AG09319 (cell line): Measurements from ENCODE around the gene CAMTA1.
"Not testable (repeated sequence)": the region's sequence is repeated elsewhere in the genome, so short reads cannot be mapped to it uniquely, and the experiment has no call there.

Source experiments
- DNase-seq: peaks from one replicate; pipeline ENCODE4 v3.0.0-alpha.2; 2010; ENCODE audit warnings: low read depth; ENCODE audit errors: extremely low read depth
- TF ChIP-seq, protein P1 (sequence below): IDR thresholded peaks from 2 replicates; pipeline ENCODE4 v1.5.1; 2011; ENCODE audit warnings: low read depth, mild to moderate bottlenecking, inconsistent platforms, low read length, moderate library complexity

Gene CAMTA1

GRCh38 chr1:7686301-7686850 lies 901.1 kb downstream of the CAMTA1 start:
- TF ChIP-seq, protein P1, sequence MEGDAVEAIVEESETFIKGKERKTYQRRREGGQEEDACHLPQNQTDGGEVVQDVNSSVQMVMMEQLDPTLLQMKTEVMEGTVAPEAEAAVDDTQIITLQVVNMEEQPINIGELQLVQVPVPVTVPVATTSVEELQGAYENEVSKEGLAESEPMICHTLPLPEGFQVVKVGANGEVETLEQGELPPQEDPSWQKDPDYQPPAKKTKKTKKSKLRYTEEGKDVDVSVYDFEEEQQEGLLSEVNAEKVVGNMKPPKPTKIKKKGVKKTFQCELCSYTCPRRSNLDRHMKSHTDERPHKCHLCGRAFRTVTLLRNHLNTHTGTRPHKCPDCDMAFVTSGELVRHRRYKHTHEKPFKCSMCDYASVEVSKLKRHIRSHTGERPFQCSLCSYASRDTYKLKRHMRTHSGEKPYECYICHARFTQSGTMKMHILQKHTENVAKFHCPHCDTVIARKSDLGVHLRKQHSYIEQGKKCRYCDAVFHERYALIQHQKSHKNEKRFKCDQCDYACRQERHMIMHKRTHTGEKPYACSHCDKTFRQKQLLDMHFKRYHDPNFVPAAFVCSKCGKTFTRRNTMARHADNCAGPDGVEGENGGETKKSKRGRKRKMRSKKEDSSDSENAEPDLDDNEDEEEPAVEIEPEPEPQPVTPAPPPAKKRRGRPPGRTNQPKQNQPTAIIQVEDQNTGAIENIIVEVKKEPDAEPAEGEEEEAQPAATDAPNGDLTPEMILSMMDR: no peak

DNA sequence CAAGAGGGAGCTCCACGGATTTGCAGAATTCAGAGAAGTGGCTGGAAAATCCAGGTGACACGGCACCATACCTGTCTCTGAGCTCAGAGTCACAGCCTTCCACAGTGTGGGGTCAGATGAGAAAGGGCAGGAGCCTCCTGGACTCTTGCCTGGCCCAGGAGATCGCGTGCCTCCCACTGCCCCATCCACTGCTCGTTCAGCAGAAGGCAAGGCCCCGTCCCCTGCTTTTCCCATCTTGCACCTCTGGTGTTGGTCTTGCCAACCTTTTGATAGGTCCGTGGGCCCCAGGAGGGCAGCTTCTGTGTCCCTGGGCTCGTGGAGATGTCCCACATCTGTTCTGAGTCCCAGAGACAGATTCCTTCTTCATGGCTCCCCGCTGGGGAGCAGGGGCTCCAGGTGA lies 902.2 kb downstream of the CAMTA1 start:
- no peak for DNase-seq
- TF ChIP-seq, protein P1: no peak

More at GRCh38 chr1:7686301-7686850, 901.1 kb downstream of the CAMTA1 start:
- DNase-seq: no peak

DNA sequence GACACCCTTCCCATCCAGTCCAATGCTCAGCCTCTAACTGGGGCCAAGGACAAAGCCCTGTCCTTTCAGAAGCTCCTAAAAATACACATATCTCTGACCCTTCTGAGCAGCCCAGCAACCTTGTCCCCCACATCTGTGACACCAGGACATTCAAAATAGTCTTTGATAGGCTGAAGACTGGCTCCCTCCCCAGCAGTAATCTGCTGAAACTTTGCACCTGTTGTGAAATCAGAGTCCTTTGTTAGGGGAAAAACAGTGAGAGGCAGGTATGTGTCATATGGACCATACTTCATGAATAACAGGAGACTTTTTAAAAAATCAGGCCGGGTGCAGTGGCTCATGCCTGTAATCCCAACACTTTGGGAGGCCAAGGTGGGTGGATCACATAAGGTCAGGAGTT lies 903.4 kb downstream of the CAMTA1 start:
- TF ChIP-seq, protein P1: no peak
- DNase-seq: no peak

DNA sequence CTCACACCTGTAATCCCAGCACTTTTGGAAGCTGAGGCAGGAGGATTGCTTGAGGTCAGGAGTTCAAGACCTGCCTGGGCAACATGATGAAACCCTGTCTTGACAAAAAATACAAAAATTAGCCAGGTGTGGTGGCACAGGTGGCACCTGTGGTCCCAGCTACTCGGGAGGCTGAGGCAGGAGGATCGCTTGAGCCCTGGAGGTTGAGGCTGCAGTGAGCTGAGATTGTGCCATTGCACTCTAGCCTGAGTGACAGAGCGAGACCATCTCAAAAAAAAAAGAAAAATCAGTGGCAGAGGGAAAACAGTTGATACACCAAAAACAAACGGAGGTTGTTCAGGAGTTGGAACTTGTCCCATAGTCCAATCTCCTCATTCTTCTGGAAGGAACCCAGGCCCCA lies 904.1 kb downstream of the CAMTA1 start:
- DNase-seq: not testable (repeated sequence)

DNA sequence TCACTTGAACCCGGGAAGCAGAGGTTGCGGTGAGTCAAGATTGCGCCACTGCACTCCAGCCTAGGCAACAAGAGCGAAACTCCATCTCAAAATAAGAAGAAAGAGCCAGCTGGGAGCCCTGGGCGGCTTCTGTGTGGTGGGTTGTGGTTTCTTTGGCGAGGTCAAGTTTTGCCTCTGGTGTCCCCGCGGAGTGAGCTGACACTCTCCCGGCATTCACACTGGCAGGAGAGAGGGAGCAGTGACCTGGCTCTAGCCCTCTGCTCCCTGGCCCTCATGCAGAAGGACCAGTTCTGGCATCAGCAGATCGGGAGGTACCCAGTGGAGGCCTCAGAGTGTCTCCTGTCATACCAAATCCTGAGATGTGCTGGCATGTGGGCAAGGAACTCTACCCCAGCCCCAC lies 904.8 kb downstream of the CAMTA1 start:
- TF ChIP-seq, protein P1: no peak
- DNase-seq: no peak

GRCh38 chr1:7690496-7691182 lies 905.4 kb downstream of the CAMTA1 start:
- TF ChIP-seq, protein P1: no peak
- no peak for DNase-seq

GRCh38 chr1:7691576-7691975 lies 906.3 kb downstream of the CAMTA1 start:
- TF ChIP-seq, protein P1: no peak
- no peak for DNase-seq

GRCh38 chr1:7692005-7692404 lies 906.8 kb downstream of the CAMTA1 start:
- DNase-seq: no peak
- TF ChIP-seq, protein P1: no peak

- not testable (repeated sequence) for DNase-seq
Observed at GRCh38 chr1:7693037-7693436, 907.8 kb downstream of the CAMTA1 start.
